Activated T-cell treated with anti-CD3 and anti-CD28 coated beads, Interleukin-2, amount 50 U/mL, for 4 hours (primary cell): Measurements from ENCODE around the gene CADPS2. TPM values are rescaled to one million over a fixed set of nuclear protein-coding genes. Genes with fewer than 3 reads are reported as not detected.
"Not testable (repeated sequence)": the region's sequence is repeated elsewhere in the genome, so short reads cannot be mapped to it uniquely, and the experiment has no call there.

Experiments used
- ATAC-seq, 2 donors: fragments of 200-7000 bp; cut with Tn5 transposase; one replicate each; pipeline ENCODE4 v1.10.0; 2021
- DNase-seq: peaks from one replicate; pipeline ENCODE4 v3.0.0-alpha.2; 2020
- H3K27me3 Mint-ChIP-seq: one replicate; pipeline ENCODE4 v1.8.0; 2021; ENCODE audit warnings: low read depth, mixed read lengths
- H3K36me3 Mint-ChIP-seq: one replicate; pipeline ENCODE4 v1.8.0; 2022; ENCODE audit warnings: mixed read lengths; ENCODE audit not compliant: insufficient read depth
- H3K4me1 Mint-ChIP-seq: one replicate; pipeline ENCODE4 v1.8.0; 2021; ENCODE audit warnings: low read depth, mixed read lengths
- H3K4me3 Mint-ChIP-seq: one replicate; pipeline ENCODE4 v1.8.0; 2021; ENCODE audit warnings: mild to moderate bottlenecking, moderate library complexity, mixed read lengths
- H3K9me3 Mint-ChIP-seq: one replicate; pipeline ENCODE4 v1.8.0; 2021; ENCODE audit warnings: mixed read lengths
- total RNA-seq, 3 donors: library from RNA; stranded (reverse); gene quantifications; one replicate each; pipeline ENCODE4 v1.2.1, GENCODE V29; 2021

Gene CADPS2
- total RNA-seq, 3 donors from 2014 or later, result 0.11 to 0.18 (median 0.16) TPM

- H3K9me3 Mint-ChIP-seq, result peaks cover 10% of the 10 kb centered on the region
- no peaks in the 10 kb centered on the region for H3K27me3 Mint-ChIP-seq
- ATAC-seq (no peak), DNase-seq (no peak)
- no peak overlapping the region for H3K4me3 Mint-ChIP-seq
- H3K36me3 Mint-ChIP-seq, result no peaks in the 10 kb centered on the region
- H3K4me1 Mint-ChIP-seq, result no peaks in the 10 kb centered on the region
Measured at GRCh38 chr7:122842971-122843370, 43.3 kb downstream of the CADPS2 start.

GRCh38 chr7:122836286-122836685, 50.0 kb downstream of the CADPS2 start:
- not testable (repeated sequence) for H3K4me1 Mint-ChIP-seq, H3K36me3 Mint-ChIP-seq, ATAC-seq, DNase-seq, H3K9me3 Mint-ChIP-seq, H3K4me3 Mint-ChIP-seq, H3K27me3 Mint-ChIP-seq

GRCh38 chr7:122834571-122834942, 51.7 kb downstream of the CADPS2 start:
- not testable (repeated sequence) for H3K27me3 Mint-ChIP-seq, H3K4me3 Mint-ChIP-seq, H3K9me3 Mint-ChIP-seq, H3K4me1 Mint-ChIP-seq, H3K36me3 Mint-ChIP-seq, ATAC-seq, DNase-seq

- Mint-ChIP-seq H3K27me3 (no peaks in the 10 kb centered on the region), H3K4me3 (no peak overlapping the region), H3K36me3 (no peaks in the 10 kb centered on the region), H3K9me3 (peaks cover 4% of the 10 kb centered on the region), H3K4me1 (no peaks in the 10 kb centered on the region)
- DNase-seq, result no peak
- ATAC-seq, result no peak
Measured at GRCh38 chr7:122833888-122834570, 52.2 kb downstream of the CADPS2 start.

- no peak overlapping the region for H3K4me3 Mint-ChIP-seq
- H3K36me3 Mint-ChIP-seq, result no peaks in the 10 kb centered on the region
- no peak for DNase-seq
- H3K27me3 Mint-ChIP-seq, result no peaks in the 10 kb centered on the region
- H3K4me1 Mint-ChIP-seq, result no peaks in the 10 kb centered on the region
- peaks cover 11% of the 10 kb centered on the region for H3K9me3 Mint-ChIP-seq
- no peak for ATAC-seq
Measured at GRCh38 chr7:122831436-122831835, 54.8 kb downstream of the CADPS2 start.

- ATAC-seq (no peak), DNase-seq (no peak)
- Mint-ChIP-seq H3K4me1 (no peaks in the 10 kb centered on the region), H3K36me3 (no peaks in the 10 kb centered on the region), H3K4me3 (no peak overlapping the region), H3K27me3 (no peaks in the 10 kb centered on the region), H3K9me3 (peaks cover 11% of the 10 kb centered on the region)
Measured at GRCh38 chr7:122829962-122830361, 56.3 kb downstream of the CADPS2 start.

GRCh38 chr7:122827763-122828162, 58.5 kb downstream of the CADPS2 start:
- H3K4me3 Mint-ChIP-seq, result no peak overlapping the region

GRCh38 chr7:122813845-122814244, 72.4 kb downstream of the CADPS2 start:
- Mint-ChIP-seq H3K4me3 (no peak overlapping the region), H3K36me3 (no peaks in the 10 kb centered on the region), H3K27me3 (no peaks in the 10 kb centered on the region), H3K9me3 (peaks cover 4% of the 10 kb centered on the region), H3K4me1 (no peaks in the 10 kb centered on the region)
- ATAC-seq (no peak), DNase-seq (no peak)

More at GRCh38 chr7:122827763-122828162, 58.5 kb downstream of the CADPS2 start:
- H3K9me3 Mint-ChIP-seq, result peaks cover 13% of the 10 kb centered on the region
- ATAC-seq (no peak), DNase-seq (no peak)
- H3K36me3 Mint-ChIP-seq, result no peaks in the 10 kb centered on the region
- no peaks in the 10 kb centered on the region for H3K4me1 Mint-ChIP-seq
- H3K27me3 Mint-ChIP-seq, result no peaks in the 10 kb centered on the region

- DNase-seq (no peak), ATAC-seq (no peak)
- Mint-ChIP-seq H3K36me3 (no peaks in the 10 kb centered on the region), H3K4me1 (no peaks in the 10 kb centered on the region), H3K27me3 (no peaks in the 10 kb centered on the region), H3K9me3 (no peaks in the 10 kb centered on the region), H3K4me3 (no peak overlapping the region)
Measured at GRCh38 chr7:122803851-122804250, 82.4 kb downstream of the CADPS2 start.

GRCh38 chr7:122803323-122803722, 82.9 kb downstream of the CADPS2 start:
- no peaks in the 10 kb centered on the region for H3K27me3 Mint-ChIP-seq
- DNase-seq (no peak), ATAC-seq (no peak)
- H3K36me3 Mint-ChIP-seq, result no peaks in the 10 kb centered on the region
- no peak overlapping the region for H3K4me3 Mint-ChIP-seq
- no peaks in the 10 kb centered on the region for H3K9me3 Mint-ChIP-seq
- no peaks in the 10 kb centered on the region for H3K4me1 Mint-ChIP-seq

GRCh38 chr7:122802301-122802751, 83.9 kb downstream of the CADPS2 start:
- ATAC-seq, result no peak
- H3K4me1 Mint-ChIP-seq, result no peaks in the 10 kb centered on the region
- H3K9me3 Mint-ChIP-seq, result no peaks in the 10 kb centered on the region
- H3K36me3 Mint-ChIP-seq, result no peaks in the 10 kb centered on the region
- no peaks in the 10 kb centered on the region for H3K27me3 Mint-ChIP-seq
- no peak for DNase-seq
- no peak overlapping the region for H3K4me3 Mint-ChIP-seq

GRCh38 chr7:122791959-122792545, 94.2 kb downstream of the CADPS2 start:
- no peak overlapping the region for H3K4me3 Mint-ChIP-seq
- DNase-seq (no peak), ATAC-seq (no peak)
- H3K4me1 Mint-ChIP-seq, result no peaks in the 10 kb centered on the region
- no peaks in the 10 kb centered on the region for H3K27me3 Mint-ChIP-seq
- no peaks in the 10 kb centered on the region for H3K36me3 Mint-ChIP-seq
- peaks cover 3% of the 10 kb centered on the region for H3K9me3 Mint-ChIP-seq

- H3K27me3 Mint-ChIP-seq, result no peaks in the 10 kb centered on the region
- H3K4me1 Mint-ChIP-seq, result no peaks in the 10 kb centered on the region
- ATAC-seq (no peak), DNase-seq (no peak)
- H3K4me3 Mint-ChIP-seq, result no peak overlapping the region
- no peaks in the 10 kb centered on the region for H3K36me3 Mint-ChIP-seq
- peaks cover 3% of the 10 kb centered on the region for H3K9me3 Mint-ChIP-seq
Measured at GRCh38 chr7:122790591-122790990, 95.7 kb downstream of the CADPS2 start.

GRCh38 chr7:122790132-122790531, 96.1 kb downstream of the CADPS2 start:
- H3K4me3 Mint-ChIP-seq, result no peak overlapping the region
- DNase-seq (no peak), ATAC-seq (no peak)
- no peaks in the 10 kb centered on the region for H3K36me3 Mint-ChIP-seq
- H3K27me3 Mint-ChIP-seq, result no peaks in the 10 kb centered on the region
- H3K4me1 Mint-ChIP-seq, result no peaks in the 10 kb centered on the region
- H3K9me3 Mint-ChIP-seq, result peaks cover 3% of the 10 kb centered on the region

- DNase-seq, result no peak
- Mint-ChIP-seq H3K4me3 (no peak overlapping the region), H3K9me3 (peaks cover 3% of the 10 kb centered on the region), H3K4me1 (no peaks in the 10 kb centered on the region), H3K36me3 (no peaks in the 10 kb centered on the region), H3K27me3 (no peaks in the 10 kb centered on the region)
- no peak for ATAC-seq
Measured at GRCh38 chr7:122789156-122789555, 97.1 kb downstream of the CADPS2 start.
